H1 (cell line): Measurements from ENCODE around the gene NPBWR2. TPM values are rescaled to one million over a fixed set of nuclear protein-coding genes. Genes with fewer than 3 reads are reported as not detected.

Experiments used
- CTCF ChIA-PET: fragments of 300-600 bp; sonication (Branson Sonifier 250); formaldehyde crosslinking; loops from one replicate; lab custom pipeline; 2021; ENCODE audit not compliant: partially characterized antibody; lab: Charles Lee
- POLR2A ChIA-PET: fragments of 300-600 bp; sonication (Branson Sonifier 250); formaldehyde crosslinking; loops from one replicate; lab custom pipeline; 2021; ENCODE audit warnings: inconsistent platforms; ENCODE audit not compliant: partially characterized antibody; lab: Charles Lee
- DNase-seq, 2 experiments: peaks; one replicate each; pipeline versions ENCODE4 v3.0.0 to v3.0.0-alpha.2; 2010 to 2022; ENCODE audit warnings: low spot score in 2 of 2, low read depth in 1 of 2, mixed read lengths in 1 of 2
- FAIRE-seq: peaks from 2 replicates; lab custom pipeline; 2011; peaks lifted over from hg19 to GRCh38; lab: Jason Lieb, UNC
- H2AFZ ChIP-seq: 2 replicates; pipeline ENCODE4 v1.8.1; 2012; ENCODE audit warnings: low read length, inconsistent platforms
- H2AK5ac ChIP-seq: 2 replicates; pipeline ENCODE4 v1.6.1; 2013; ENCODE audit warnings: low read depth, low read length
- H2BK120ac ChIP-seq: replicated peaks from 2 replicates; pipeline ENCODE3; 2013; ENCODE audit warnings: low read depth, low read length, inconsistent platforms
- H2BK12ac ChIP-seq: 2 replicates; pipeline ENCODE4 v1.6.1; 2013; ENCODE audit warnings: low read depth, low read length
- H2BK15ac ChIP-seq: 2 replicates; pipeline ENCODE4 v1.6.1; 2013; ENCODE audit warnings: low read length
- H2BK20ac ChIP-seq: 2 replicates; pipeline ENCODE4 v1.6.1; 2013; ENCODE audit warnings: low read length
- H2BK5ac ChIP-seq: 2 replicates; pipeline ENCODE4 v1.6.1; 2013; ENCODE audit warnings: low read depth, low read length
- H3K14ac ChIP-seq: 2 replicates; pipeline ENCODE4 v1.6.1; 2013; ENCODE audit warnings: inconsistent platforms; ENCODE audit not compliant: insufficient read length
- H3K18ac ChIP-seq: 2 replicates; pipeline ENCODE4 v1.6.1; 2013; ENCODE audit warnings: low read length; ENCODE audit errors: extremely low read depth
- H3K23ac ChIP-seq: 2 replicates; pipeline ENCODE4 v1.6.1; 2013; ENCODE audit warnings: inconsistent platforms; ENCODE audit not compliant: insufficient read length
- H3K23me2 ChIP-seq: 2 replicates; pipeline ENCODE4 v1.6.1; 2013; ENCODE audit warnings: low read depth, low read length
- H3K27ac ChIP-seq: 2 replicates; pipeline ENCODE4 v1.6.1; 2011; ENCODE audit warnings: low read depth, low read length, inconsistent platforms
- H3K27me3 ChIP-seq, 4 experiments: replicated peaks in 1 of 4; 1 replicate in 1 of 4; 2 replicates in 3 of 4; pipeline versions ENCODE4 v1.6.1 to v1.8.1; 2011 to 2013; ENCODE audit warnings: low read length in 3 of 4, mild to moderate bottlenecking in 3 of 4, inconsistent platforms in 2 of 4, mixed read lengths in 2 of 4, moderate library complexity in 1 of 4; ENCODE audit not compliant: control insufficient read depth in 3 of 4, insufficient read depth in 3 of 4; ENCODE audit errors: extremely low read depth in 1 of 4
- H3K36me3 ChIP-seq, 4 experiments: 2 replicates each; pipeline versions ENCODE4 v1.6.1 to v1.8.1; 2011 to 2013; ENCODE audit warnings: mild to moderate bottlenecking in 4 of 4, low read length in 3 of 4, moderate library complexity in 2 of 4, control low read depth in 1 of 4, inconsistent platforms in 1 of 4; ENCODE audit not compliant: insufficient read depth in 4 of 4, control insufficient read depth in 2 of 4
- H3K4ac ChIP-seq: replicated peaks from 2 replicates; pipeline ENCODE3; 2013; ENCODE audit warnings: low read length, low read depth, mixed read lengths, inconsistent platforms; ENCODE audit not compliant: insufficient read length
- H3K4me1 ChIP-seq, 4 experiments: replicated peaks in 1 of 4; 1 replicate in 1 of 4; 2 replicates in 3 of 4; pipeline versions ENCODE4 v1.6.1 to v1.8.1; 2011 to 2013; ENCODE audit warnings: low read length in 3 of 4, inconsistent platforms in 2 of 4, mixed read lengths in 1 of 4; ENCODE audit not compliant: insufficient read depth in 4 of 4, control insufficient read depth in 3 of 4
- H3K4me2 ChIP-seq, 2 experiments: 2 replicates each; pipeline versions ENCODE4 v1.6.1 to v1.8.1; 2011 to 2013; ENCODE audit warnings: low read depth in 2 of 2, low read length in 2 of 2, control low read depth in 1 of 2, inconsistent platforms in 1 of 2, mild to moderate bottlenecking in 1 of 2; ENCODE audit not compliant: insufficient read depth in 1 of 2
- H3K4me3 ChIP-seq, 4 experiments: fragments of 200-600, 300-600 bp in 1 of 4; sonication (generic), shearing (Covaris generic), sonication (Bioruptor Twin) in 1 of 4; 2 replicates each; pipeline versions ENCODE4 v1.5.1 to v1.8.1; 2011 to 2016; ENCODE audit warnings: low read length in 4 of 4, low read depth in 3 of 4, control low read depth in 2 of 4, inconsistent platforms in 2 of 4, mild to moderate bottlenecking in 2 of 4, mixed read lengths in 1 of 4, moderate library complexity in 1 of 4; ENCODE audit not compliant: insufficient read depth in 2 of 4; ENCODE audit errors: extremely low read depth in 1 of 4
- H3K56ac ChIP-seq: replicated peaks from 2 replicates; pipeline ENCODE3; 2013; ENCODE audit warnings: low read depth, mild to moderate bottlenecking, mixed read lengths, low read length, inconsistent platforms; ENCODE audit not compliant: insufficient read length
- H3K79me1 ChIP-seq: 2 replicates; pipeline ENCODE4 v1.6.1; 2013; ENCODE audit warnings: low read depth, low read length, control low read depth
- H3K79me2 ChIP-seq, 2 experiments: 2 replicates each; pipeline versions ENCODE4 v1.6.1 to v1.8.1; 2012 to 2013; ENCODE audit warnings: low read length in 2 of 2, mild to moderate bottlenecking in 2 of 2, inconsistent platforms in 1 of 2; ENCODE audit not compliant: insufficient read depth in 2 of 2, control insufficient read depth in 1 of 2
- H3K9ac ChIP-seq, 4 experiments: replicated peaks in 1 of 4; 1 replicate in 1 of 4; 2 replicates in 3 of 4; pipeline versions ENCODE4 v1.6.1 to v1.8.1; 2011 to 2013; ENCODE audit warnings: low read depth in 3 of 4, low read length in 3 of 4, control low read depth in 2 of 4, mild to moderate bottlenecking in 2 of 4, moderate library complexity in 2 of 4, inconsistent platforms in 1 of 4; ENCODE audit errors: extremely low read depth in 1 of 4
- H3K9me3 ChIP-seq, 2 experiments: 2 replicates each; pipeline versions ENCODE4 v1.6.1 to v1.8.1; 2012 to 2013; ENCODE audit warnings: mild to moderate bottlenecking in 2 of 2, moderate library complexity in 2 of 2, control low read depth in 1 of 2, inconsistent platforms in 1 of 2, low read depth in 1 of 2, low read length in 1 of 2, mixed read lengths in 1 of 2; ENCODE audit not compliant: insufficient read depth in 2 of 2
- H4K20me1 ChIP-seq, 2 experiments: replicated peaks in 1 of 2; 2 replicates each; pipeline versions ENCODE3 to v1.8.1; 2011 to 2013; ENCODE audit warnings: inconsistent platforms in 2 of 2, low read length in 2 of 2, mild to moderate bottlenecking in 1 of 2; ENCODE audit not compliant: insufficient read depth in 2 of 2, control insufficient read depth in 1 of 2
- H4K5ac ChIP-seq: 2 replicates; pipeline ENCODE4 v1.6.1; 2013; ENCODE audit warnings: low read length, low read depth, mixed read lengths, inconsistent platforms; ENCODE audit not compliant: insufficient read length
- H4K8ac ChIP-seq: 2 replicates; pipeline ENCODE4 v1.8.0; 2013; ENCODE audit warnings: mild to moderate bottlenecking, moderate library complexity, low read length, inconsistent platforms; ENCODE audit not compliant: insufficient read depth; ENCODE audit errors: extremely low read depth
- H4K91ac ChIP-seq: replicated peaks from 2 replicates; pipeline ENCODE3; 2013; ENCODE audit warnings: low read length, mixed read lengths, inconsistent platforms; ENCODE audit not compliant: insufficient read length
- CHD1 ChIP-seq: IDR thresholded peaks from 2 replicates; pipeline ENCODE4 v1.6.1; 2012; ENCODE audit warnings: low read depth, low read length, improper control_type of control experiment
- E2F6 ChIP-seq: IDR thresholded peaks from 2 replicates; pipeline ENCODE4 v1.6.1; 2012; ENCODE audit warnings: inconsistent platforms
- SIN3A ChIP-seq, 2 experiments: IDR thresholded peaks in 1 of 2; conservative IDR thresholded peaks in 1 of 2; 2 replicates each; pipeline ENCODE4 v1.6.1; 2011 to 2012; ENCODE audit warnings: low read length in 2 of 2, improper control_type of control experiment in 1 of 2, low read depth in 1 of 2, mild to moderate bottlenecking in 1 of 2
- SUZ12 ChIP-seq: fragments of 200-600 bp; sonication (generic); IDR thresholded peaks from 2 replicates; pipeline ENCODE4 v1.6.1; 2012; ENCODE audit warnings: mild to moderate bottlenecking, inconsistent platforms, low read length, moderate library complexity, mixed read lengths
- WGBS, 2 experiments: shearing (Covaris generic) in 1 of 2; methylation state at CpG; one replicate each; pipeline versions ENCODE4 v1.1.6 to v1.1.7; 2013 to 2015; ENCODE audit warnings: low lambda C conversion rate in 2 of 2, mixed read lengths in 2 of 2, inconsistent platforms in 1 of 2, low coverage in 1 of 2, missing lambda C conversion rate in 1 of 2; ENCODE audit not compliant: insufficient replicate concordance in 2 of 2, insufficient coverage in 1 of 2, insufficient read length in 1 of 2; ENCODE audit errors: extremely low coverage in 1 of 2, missing lambda C conversion rate in 1 of 2; 5-methylcytosine and 5-hydroxymethylcytosine counted together
- polyA plus RNA-seq, 7 experiments: library from polyadenylated mRNA; depleted of rRNA in 3 of 7; stranded (reverse) in 5 of 7; unstranded in 2 of 7; fragments of >200 nt in 5 of 7; fragments of 200-250 nt in 2 of 7; gene quantifications; 1 replicate in 5 of 7; 2 replicates in 1 of 7; 4 replicates in 1 of 7; pipeline versions ENCODE4 v1.2.1 to v1.2.3, GENCODE V29; 2011 to 2013; ENCODE audit warnings: missing spikeins in 2 of 7, mixed read lengths in 2 of 7
- total RNA-seq: library from RNA; stranded (reverse); fragmentation: NEBNext Ultra II Directional; extraction: Animal tissue kit (Norgen Biotek cat#: 25700); gene quantifications from 2 replicates; pipeline ENCODE4 v1.2.1, GENCODE V29; 2021

NPBWR2 gene
- total and polyA plus RNA-seq, 2 of the 8 experiments (the other 6 are each of a cell fraction or from before 2014, with no cell fraction given): not detected

- Histone ChIP-seq H3K14ac (no peak overlapping the region), H3K79me2 (no peaks in the 10 kb centered on the region), H2BK20ac (peak overlapping the region; percentile 74), H4K5ac (no peak overlapping the region), H3K9me3 (no peaks in the 10 kb centered on the region), H3K79me1 (no peaks in the 10 kb centered on the region), H3K56ac (no peak overlapping the region), H2AFZ (peak overlapping the region; percentile 46; the same call in 1 of the 2 replicates), H4K91ac (peak overlapping the region; percentile 72), H4K20me1 (no peaks in the 10 kb centered on the region), H2BK120ac (no peak overlapping the region), H3K27ac (no peak overlapping the region), H2BK15ac (peak overlapping the region; percentile 98), H4K8ac (peak overlapping the region; percentile 82; the same call in 1 of the 2 replicates), H3K4me2 (peak overlapping the region in 1 of 2 experiments; percentile 57; a peak in 1 of 4 replicates), H3K4me1 (peaks cover 0 to 18% (median 13%) of the 10 kb centered on the region in 4 experiments; a peak in 6 of 7 replicates), H3K4me3 (peak overlapping the region in 1 of 4 experiments; percentile 7; a peak in 1 of 8 replicates), H3K9ac (no peak overlapping the region), H2BK12ac (peak overlapping the region; percentile 51; the same call in 1 of the 2 replicates), H3K18ac (peak overlapping the region; percentile 62; the same call in 1 of the 2 replicates), H3K27me3 (peaks cover 0 to 7% (median 3%) of the 10 kb centered on the region in 4 experiments; a peak in 2 of 7 replicates), H2AK5ac (no peak overlapping the region), H3K36me3 (no peaks in the 10 kb centered on the region), H3K23me2 (no peaks in the 10 kb centered on the region), H2BK5ac (peak overlapping the region; percentile 10; the same call in 1 of the 2 replicates), H3K23ac (no peak overlapping the region), H3K4ac (no peak overlapping the region)
- DNase-seq (no peak), FAIRE-seq (no peak)
- POLR2A ChIA-PET: interaction anchor here (1.7 to 1.8 kb wide), 2 partner anchors 13 to 17 kb away, joined by 8 to 9 read pairs; no protein-coding TSS in a partner anchor
- 0 out of 2 replicates have a peak, but pooled peaks have one; percentile 32 for TF ChIP-seq SUZ12
- no peak for TF ChIP-seq CHD1
- TF ChIP-seq SIN3A (conservative IDR thresholded peaks at IDR 0.05 in 1 of 2, IDR thresholded peaks at IDR 0.05 in 1 of 2; ENCODE audit: low read depth in 1 of 2, low read length in 2 of 2): no peak
- peak; percentile 40; the same call in 1 of the 2 replicates for TF ChIP-seq E2F6
- WGBS, 2 experiments: 78% methylated on average over 39 of the region's 39 CpGs; no CpG with 5 or more reads in 1 of the 2 experiments
- CTCF ChIA-PET: interaction anchor here (0.6 to 15.0 kb wide), 19 partner anchors 10 to 518 kb away, joined by 3 to 139 read pairs (median 4); partner anchors contain the start of genes C20orf204, LKAAEAR1, OPRL1 and RGS19
These were observed 50.3 kb downstream of the NPBWR2 start for GRCh38 chr20:64056889-64057627.
